ENCODE results near the gene TMEM51. TPM values are rescaled to one million over a fixed set of nuclear protein-coding genes. Genes with fewer than 3 reads are reported as not detected.
A peak's percentile ranks its signal among the peaks of the same experiment; 100 is the strongest.

TMEM51 gene
- total RNA-seq, 1 donor from 2014 or later: 4.7 TPM

DNA sequence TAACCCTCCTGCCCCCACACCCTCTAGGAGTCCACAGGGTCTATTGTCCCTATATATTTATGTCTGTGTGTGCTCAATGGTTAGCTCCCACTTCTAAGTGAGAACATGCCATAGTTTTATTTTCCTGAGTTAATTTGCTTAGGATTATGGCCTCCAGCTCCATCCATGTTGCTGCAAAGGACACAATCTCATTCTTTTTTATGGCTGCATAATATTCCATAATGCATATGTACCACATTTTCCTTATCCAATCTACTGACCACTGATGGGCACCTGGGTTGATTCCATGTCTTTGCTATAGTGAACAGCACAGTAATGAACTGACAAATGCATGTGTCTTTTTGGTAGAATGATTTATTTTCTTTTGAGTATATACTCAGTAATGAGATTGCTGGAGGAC lies 80.1 kb downstream of the TMEM51 start:
- peaks cover 0 to 4% (median 2%) of the 10 kb centered on the region in 3 donors for H3K27me3 ChIP-seq (ENCODE audit: control insufficient read depth in 3 of 3, insufficient read depth in 3 of 3, low read length in 3 of 3)
- H3K4me1 ChIP-seq (ENCODE audit: control insufficient read depth in 3 of 3, insufficient read depth in 3 of 3, low read length in 3 of 3): no peaks in the 10 kb centered on the region
- no peaks in the 10 kb centered on the region for H3K36me3 ChIP-seq (ENCODE audit: control insufficient read depth in 3 of 3, insufficient read depth in 3 of 3, low read length in 3 of 3)
- no peak overlapping the region for H3K9ac ChIP-seq (ENCODE audit: low read depth in 1 of 3, low read length in 3 of 3)
- H3K4me3 ChIP-seq (ENCODE audit: low read length in 3 of 3): no peak overlapping the region
- H3K9me3 ChIP-seq (ENCODE audit: control insufficient read depth in 3 of 3, low read length in 3 of 3): no peaks in the 10 kb centered on the region
- H3K27ac ChIP-seq (ENCODE audit: low read depth, low read length): no peak overlapping the region

DNA sequence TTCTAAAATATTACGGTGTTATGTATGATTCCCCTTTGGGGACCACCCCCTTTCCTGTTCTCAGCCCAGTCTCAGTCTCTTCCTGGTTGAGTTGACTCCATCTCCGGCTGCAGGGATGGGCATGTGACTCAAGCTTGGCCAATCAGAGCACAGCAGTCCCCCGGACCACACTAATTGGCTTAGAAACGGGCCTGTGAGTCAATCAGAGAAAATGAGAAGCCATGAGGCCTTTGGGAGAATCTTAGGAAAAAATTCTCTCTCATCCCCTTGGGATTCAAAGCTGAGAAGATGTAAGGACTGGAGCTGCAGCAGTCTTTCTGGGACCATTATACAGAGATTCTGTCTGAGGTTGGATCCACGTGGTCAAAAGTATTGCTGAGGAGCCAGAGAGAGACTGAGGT lies 82.8 kb downstream of the TMEM51 start:
- Histone ChIP-seq H3K4me3 (ENCODE audit: low read length in 3 of 3) (no peak overlapping the region), H3K9ac (ENCODE audit: low read depth in 1 of 3, low read length in 3 of 3) (no peak overlapping the region), H3K27ac (ENCODE audit: low read depth, low read length) (no peak overlapping the region), H3K27me3 (ENCODE audit: control insufficient read depth in 3 of 3, insufficient read depth in 3 of 3, low read length in 3 of 3) (peaks cover 2 to 4% (median 3%) of the 10 kb centered on the region in 3 donors), H3K9me3 (ENCODE audit: control insufficient read depth in 3 of 3, low read length in 3 of 3) (no peaks in the 10 kb centered on the region), H3K4me1 (ENCODE audit: control insufficient read depth in 3 of 3, insufficient read depth in 3 of 3, low read length in 3 of 3) (no peaks in the 10 kb centered on the region), H3K36me3 (ENCODE audit: control insufficient read depth in 3 of 3, insufficient read depth in 3 of 3, low read length in 3 of 3) (no peaks in the 10 kb centered on the region)

DNA sequence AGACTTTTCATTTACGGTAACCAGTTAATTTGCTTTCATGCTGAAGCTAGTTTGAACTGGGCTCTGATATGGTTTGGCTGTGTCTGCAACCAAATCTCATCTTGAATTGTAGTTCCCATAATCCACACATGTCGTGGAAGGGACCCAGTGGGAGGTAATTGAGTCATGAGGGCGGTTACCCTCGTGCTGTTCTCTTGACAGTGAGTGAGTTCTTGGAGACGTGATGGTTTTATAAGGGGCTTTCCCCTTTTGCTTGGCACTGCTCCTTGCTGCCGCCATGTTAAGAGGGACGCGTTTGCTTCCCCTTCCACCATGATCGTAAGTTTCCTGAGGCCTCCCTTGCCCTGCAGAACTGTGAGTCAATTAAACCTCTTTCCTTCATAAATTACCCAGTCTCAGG lies 83.2 kb downstream of the TMEM51 start:
- Histone ChIP-seq H3K27me3 (ENCODE audit: control insufficient read depth in 3 of 3, insufficient read depth in 3 of 3, low read length in 3 of 3) (peaks cover 2 to 4% (median 3%) of the 10 kb centered on the region in 3 donors), H3K9me3 (ENCODE audit: control insufficient read depth in 3 of 3, low read length in 3 of 3) (no peaks in the 10 kb centered on the region), H3K4me3 (ENCODE audit: low read length in 3 of 3) (no peak overlapping the region), H3K27ac (ENCODE audit: low read depth, low read length) (no peak overlapping the region), H3K9ac (ENCODE audit: low read depth in 1 of 3, low read length in 3 of 3) (no peak overlapping the region), H3K36me3 (ENCODE audit: control insufficient read depth in 3 of 3, insufficient read depth in 3 of 3, low read length in 3 of 3) (no peaks in the 10 kb centered on the region), H3K4me1 (ENCODE audit: control insufficient read depth in 3 of 3, insufficient read depth in 3 of 3, low read length in 3 of 3) (no peaks in the 10 kb centered on the region)

DNA sequence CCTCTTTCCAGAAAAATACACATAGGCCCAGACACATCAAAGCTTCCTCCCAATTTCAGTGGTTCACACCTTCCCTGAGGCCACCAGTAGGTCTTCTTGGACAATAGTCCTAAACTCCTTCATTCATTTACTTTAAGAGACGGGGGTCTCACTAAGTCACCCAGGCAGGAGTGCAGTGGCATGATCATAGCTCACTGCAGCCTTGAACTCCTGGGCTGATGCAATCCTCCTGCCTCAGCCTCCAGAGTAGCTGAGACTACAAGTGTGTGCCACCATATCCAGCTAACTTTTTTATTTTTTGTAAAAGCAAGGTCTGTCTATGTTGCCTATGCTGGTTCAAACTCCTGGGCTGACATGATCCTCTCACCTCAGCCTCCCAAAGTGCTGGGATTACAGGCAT lies 85.2 kb downstream of the TMEM51 start:
- Histone ChIP-seq H3K27ac (ENCODE audit: low read depth, low read length) (no peak overlapping the region), H3K4me3 (ENCODE audit: low read length in 3 of 3) (no peak overlapping the region), H3K36me3 (ENCODE audit: control insufficient read depth in 3 of 3, insufficient read depth in 3 of 3, low read length in 3 of 3) (no peaks in the 10 kb centered on the region), H3K27me3 (ENCODE audit: control insufficient read depth in 3 of 3, insufficient read depth in 3 of 3, low read length in 3 of 3) (peaks cover 2 to 4% (median 3%) of the 10 kb centered on the region in 3 donors), H3K9me3 (ENCODE audit: control insufficient read depth in 3 of 3, low read length in 3 of 3) (no peaks in the 10 kb centered on the region), H3K4me1 (ENCODE audit: control insufficient read depth in 3 of 3, insufficient read depth in 3 of 3, low read length in 3 of 3) (no peaks in the 10 kb centered on the region), H3K9ac (ENCODE audit: low read depth in 1 of 3, low read length in 3 of 3) (no peak overlapping the region)

- no peak overlapping the region for H3K9ac ChIP-seq (ENCODE audit: low read depth in 1 of 3, low read length in 3 of 3)
- H3K27ac ChIP-seq (ENCODE audit: low read depth, low read length): no peak overlapping the region
- H3K4me3 ChIP-seq (ENCODE audit: low read length in 3 of 3): no peak overlapping the region
- no peaks in the 10 kb centered on the region for H3K9me3 ChIP-seq (ENCODE audit: control insufficient read depth in 3 of 3, low read length in 3 of 3)
- H3K4me1 ChIP-seq (ENCODE audit: control insufficient read depth in 3 of 3, insufficient read depth in 3 of 3, low read length in 3 of 3): peaks cover 0 to 2% (median 0%) of the 10 kb centered on the region in 3 donors
- no peaks in the 10 kb centered on the region for H3K36me3 ChIP-seq (ENCODE audit: control insufficient read depth in 3 of 3, insufficient read depth in 3 of 3, low read length in 3 of 3)
- H3K27me3 ChIP-seq (ENCODE audit: control insufficient read depth in 3 of 3, insufficient read depth in 3 of 3, low read length in 3 of 3): peaks cover 14 to 17% (median 15%) of the 10 kb centered on the region in 3 donors
Measured at GRCh38 chr1:15242766-15243165, 89.2 kb downstream of the TMEM51 start.

DNA sequence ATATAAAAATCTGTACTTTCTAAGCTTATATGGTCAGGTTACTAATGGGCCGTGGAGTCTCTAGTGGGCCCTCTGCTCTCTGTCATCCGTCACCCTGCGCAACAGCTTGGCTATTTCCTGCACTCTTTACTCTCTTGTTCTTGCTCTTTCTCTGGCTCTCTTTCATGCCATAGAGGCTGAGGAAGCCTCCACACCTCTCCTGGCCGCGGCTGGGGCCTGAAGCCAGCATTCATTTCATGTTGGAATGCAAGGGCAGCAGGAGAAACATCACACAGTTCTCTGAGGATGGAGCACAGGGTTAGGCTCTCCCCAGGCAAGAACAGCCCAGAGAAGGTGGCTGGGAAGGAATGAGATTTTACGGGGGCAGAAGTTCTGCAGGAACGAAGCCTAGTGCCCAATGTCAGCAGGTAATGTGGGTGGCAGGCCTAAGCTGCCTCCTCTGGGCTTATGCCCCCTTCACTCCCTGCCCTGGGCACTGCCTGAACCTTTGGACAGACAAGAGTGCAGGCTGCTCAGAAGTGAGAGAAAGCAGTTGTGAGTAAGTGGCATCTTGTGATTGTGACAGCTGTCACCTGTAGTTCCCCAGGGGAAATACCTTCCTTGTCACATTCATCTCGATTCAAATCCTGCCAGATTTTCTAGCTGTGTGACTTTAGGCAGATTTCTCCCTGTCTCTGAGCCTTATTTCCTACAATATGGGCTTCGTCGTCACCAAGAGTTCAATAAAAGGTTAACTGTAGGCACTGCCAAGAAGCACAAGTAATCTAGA lies 89.9 kb downstream of the TMEM51 start:
- Histone ChIP-seq H3K4me3 (ENCODE audit: low read length in 3 of 3) (no peak overlapping the region), H3K9ac (ENCODE audit: low read depth in 1 of 3, low read length in 3 of 3) (no peak overlapping the region), H3K27ac (ENCODE audit: low read depth, low read length) (no peak overlapping the region), H3K36me3 (ENCODE audit: control insufficient read depth in 3 of 3, insufficient read depth in 3 of 3, low read length in 3 of 3) (no peaks in the 10 kb centered on the region), H3K4me1 (ENCODE audit: control insufficient read depth in 3 of 3, insufficient read depth in 3 of 3, low read length in 3 of 3) (peaks cover 0 to 2% (median 0%) of the 10 kb centered on the region in 3 donors), H3K9me3 (ENCODE audit: control insufficient read depth in 3 of 3, low read length in 3 of 3) (no peaks in the 10 kb centered on the region), H3K27me3 (ENCODE audit: control insufficient read depth in 3 of 3, insufficient read depth in 3 of 3, low read length in 3 of 3) (peaks cover 17 to 21% (median 20%) of the 10 kb centered on the region in 3 donors)

- Histone ChIP-seq H3K27ac (ENCODE audit: low read depth, low read length) (no peak overlapping the region), H3K9ac (ENCODE audit: low read depth in 1 of 3, low read length in 3 of 3) (no peak overlapping the region), H3K4me1 (ENCODE audit: control insufficient read depth in 3 of 3, insufficient read depth in 3 of 3, low read length in 3 of 3) (peaks cover 0 to 2% (median 0%) of the 10 kb centered on the region in 3 donors), H3K36me3 (ENCODE audit: control insufficient read depth in 3 of 3, insufficient read depth in 3 of 3, low read length in 3 of 3) (no peaks in the 10 kb centered on the region), H3K27me3 (ENCODE audit: control insufficient read depth in 3 of 3, insufficient read depth in 3 of 3, low read length in 3 of 3) (peaks cover 20 to 29% (median 23%) of the 10 kb centered on the region in 3 donors), H3K4me3 (ENCODE audit: low read length in 3 of 3) (no peak overlapping the region), H3K9me3 (ENCODE audit: control insufficient read depth in 3 of 3, low read length in 3 of 3) (no peaks in the 10 kb centered on the region)
Measured at GRCh38 chr1:15244813-15245212, 91.3 kb downstream of the TMEM51 start.

DNA sequence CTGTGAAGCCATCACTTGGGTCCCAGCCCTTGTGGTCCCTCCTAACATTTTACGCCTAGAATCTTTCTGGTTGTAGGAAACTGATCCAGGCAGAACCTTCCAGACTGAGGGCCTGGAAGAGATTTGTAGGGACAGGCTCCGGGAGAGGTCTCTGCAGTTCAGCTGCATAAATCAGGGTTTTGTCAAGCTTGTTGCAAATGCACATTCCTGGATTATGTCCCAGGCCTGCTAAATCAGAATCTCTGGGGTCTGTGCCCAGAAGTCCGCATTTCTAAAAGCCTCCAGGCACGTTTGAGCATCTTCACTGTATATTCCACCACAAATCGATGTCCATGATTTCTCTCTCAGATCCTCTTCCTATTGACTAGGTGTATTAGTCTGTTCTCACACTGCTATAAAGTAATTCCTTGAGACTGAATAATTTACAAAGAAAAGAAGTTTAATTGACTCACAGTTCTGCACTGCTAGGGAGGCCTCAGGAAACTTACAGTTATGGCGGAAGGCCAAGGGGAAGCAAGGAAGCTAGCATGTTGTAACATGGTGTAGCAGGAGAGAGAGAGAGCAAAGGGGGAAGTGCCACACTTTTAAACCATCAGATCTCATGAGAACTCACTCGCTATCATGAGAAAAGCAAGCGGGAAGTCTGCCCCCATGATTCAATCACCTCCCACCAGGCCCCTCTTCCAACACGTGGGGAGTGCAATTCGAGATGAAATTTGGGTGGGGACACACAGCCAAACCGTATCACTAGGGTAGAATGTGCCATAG lies 92.2 kb downstream of the TMEM51 start:
- no peaks in the 10 kb centered on the region for H3K36me3 ChIP-seq (ENCODE audit: control insufficient read depth in 3 of 3, insufficient read depth in 3 of 3, low read length in 3 of 3)
- peaks cover 0 to 2% (median 0%) of the 10 kb centered on the region in 3 donors for H3K4me1 ChIP-seq (ENCODE audit: control insufficient read depth in 3 of 3, insufficient read depth in 3 of 3, low read length in 3 of 3)
- peaks cover 17 to 29% (median 27%) of the 10 kb centered on the region in 3 donors for H3K27me3 ChIP-seq (ENCODE audit: control insufficient read depth in 3 of 3, insufficient read depth in 3 of 3, low read length in 3 of 3)
- H3K9ac ChIP-seq (ENCODE audit: low read depth in 1 of 3, low read length in 3 of 3): no peak overlapping the region
- no peak overlapping the region for H3K27ac ChIP-seq (ENCODE audit: low read depth, low read length)
- no peaks in the 10 kb centered on the region for H3K9me3 ChIP-seq (ENCODE audit: control insufficient read depth in 3 of 3, low read length in 3 of 3)
- H3K4me3 ChIP-seq (ENCODE audit: low read length in 3 of 3): no peak overlapping the region

- no peak within 1 kb of the TSS for H3K27ac ChIP-seq (ENCODE audit: low read depth, low read length)
- peak within 1 kb of the TSS in 1 of 3 donors; percentile 22 for H3K4me3 ChIP-seq (ENCODE audit: low read length in 3 of 3)
- H3K9me3 ChIP-seq (ENCODE audit: control insufficient read depth in 3 of 3, low read length in 3 of 3): no peaks in the 10 kb centered on the region
- H3K9ac ChIP-seq (ENCODE audit: low read depth in 1 of 3, low read length in 3 of 3): no peak within 1 kb of the TSS
- H3K4me1 ChIP-seq (ENCODE audit: control insufficient read depth in 3 of 3, insufficient read depth in 3 of 3, low read length in 3 of 3): peaks cover 0 to 2% (median 0%) of the 10 kb centered on the region in 3 donors
- peaks cover 22 to 29% (median 29%) of the 10 kb centered on the region in 3 donors for H3K27me3 ChIP-seq (ENCODE audit: control insufficient read depth in 3 of 3, insufficient read depth in 3 of 3, low read length in 3 of 3)
- H3K36me3 ChIP-seq (ENCODE audit: control insufficient read depth in 3 of 3, insufficient read depth in 3 of 3, low read length in 3 of 3): no peaks in the 10 kb centered on the region
Measured at GRCh38 chr1:15246960-15247614, 93.5 kb downstream of the TMEM51 start, which contains the start of gene FHAD1. Gene FHAD1, plus strand, starts transcription at chr1:15247223. Its CDS starts 4,562 bp downstream, at chr1:15251785.

All from skeletal muscle tissue (tissue), 4 donors.